Measurements from ENCODE around the gene RFTN1.
A peak's percentile ranks its signal among the peaks of the same experiment; 100 is the strongest.

Gene RFTN1, protein sequence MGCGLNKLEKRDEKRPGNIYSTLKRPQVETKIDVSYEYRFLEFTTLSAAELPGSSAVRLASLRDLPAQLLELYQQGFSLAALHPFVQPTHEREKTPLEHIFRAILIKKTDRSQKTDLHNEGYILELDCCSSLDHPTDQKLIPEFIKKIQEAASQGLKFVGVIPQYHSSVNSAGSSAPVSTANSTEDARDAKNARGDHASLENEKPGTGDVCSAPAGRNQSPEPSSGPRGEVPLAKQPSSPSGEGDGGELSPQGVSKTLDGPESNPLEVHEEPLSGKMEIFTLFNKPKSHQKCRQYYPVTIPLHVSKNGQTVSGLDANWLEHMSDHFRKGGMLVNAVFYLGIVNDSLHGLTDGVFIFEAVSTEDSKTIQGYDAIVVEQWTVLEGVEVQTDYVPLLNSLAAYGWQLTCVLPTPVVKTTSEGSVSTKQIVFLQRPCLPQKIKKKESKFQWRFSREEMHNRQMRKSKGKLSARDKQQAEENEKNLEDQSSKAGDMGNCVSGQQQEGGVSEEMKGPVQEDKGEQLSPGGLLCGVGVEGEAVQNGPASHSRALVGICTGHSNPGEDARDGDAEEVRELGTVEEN

DNA sequence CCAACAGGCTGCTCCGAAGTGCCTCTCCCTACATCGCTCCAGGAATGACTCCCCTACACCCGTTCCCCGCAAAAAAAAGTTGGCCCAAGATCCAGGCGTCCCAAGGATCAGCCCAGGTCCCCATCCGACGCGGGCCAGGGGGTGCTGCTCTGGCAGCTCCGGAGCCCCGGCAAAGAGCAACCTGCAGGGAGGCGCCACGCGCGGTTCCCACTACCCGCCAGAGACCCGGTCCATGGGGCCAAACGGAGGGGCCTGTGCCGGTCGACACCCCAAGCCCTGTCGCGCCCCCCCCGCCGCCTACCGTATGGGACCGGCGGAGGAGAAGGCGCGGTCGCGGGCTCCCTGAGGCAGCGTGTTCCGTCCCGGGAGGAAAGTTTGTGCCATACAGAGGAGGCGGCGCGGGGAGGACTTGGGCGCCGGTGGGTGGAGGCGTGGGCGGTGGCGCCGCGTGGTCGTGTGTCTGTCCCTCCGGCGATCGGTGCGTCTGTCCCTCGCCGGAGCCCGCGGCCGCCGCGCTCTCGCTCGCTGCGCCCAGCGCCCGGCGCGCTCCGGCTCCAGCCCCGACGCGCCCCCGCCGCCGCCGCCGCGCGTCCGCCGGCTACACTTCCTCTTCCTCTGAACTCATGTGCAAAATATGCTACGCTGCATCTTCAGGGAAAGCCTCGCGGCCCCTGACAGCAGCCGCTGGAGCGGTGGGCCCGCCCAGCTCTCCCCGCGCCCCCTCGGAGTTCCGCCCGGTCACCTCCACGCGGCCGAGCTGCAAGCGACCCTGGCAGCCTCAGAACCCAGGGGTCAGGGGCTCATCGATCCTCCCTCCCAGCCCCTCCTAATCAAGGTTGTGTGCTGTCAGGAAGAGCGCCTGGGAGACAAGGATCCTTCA, at the start of gene RFTN1:
Gene RFTN1, minus strand, starts transcription at position 559 of the 880 bp plus-strand sequence. CDS start 19,830 bp downstream, outside the sequence.
- peak; percentile 17 to 23 for DNase-seq (ENCODE audit: low read depth in 2 of 2)

DNA sequence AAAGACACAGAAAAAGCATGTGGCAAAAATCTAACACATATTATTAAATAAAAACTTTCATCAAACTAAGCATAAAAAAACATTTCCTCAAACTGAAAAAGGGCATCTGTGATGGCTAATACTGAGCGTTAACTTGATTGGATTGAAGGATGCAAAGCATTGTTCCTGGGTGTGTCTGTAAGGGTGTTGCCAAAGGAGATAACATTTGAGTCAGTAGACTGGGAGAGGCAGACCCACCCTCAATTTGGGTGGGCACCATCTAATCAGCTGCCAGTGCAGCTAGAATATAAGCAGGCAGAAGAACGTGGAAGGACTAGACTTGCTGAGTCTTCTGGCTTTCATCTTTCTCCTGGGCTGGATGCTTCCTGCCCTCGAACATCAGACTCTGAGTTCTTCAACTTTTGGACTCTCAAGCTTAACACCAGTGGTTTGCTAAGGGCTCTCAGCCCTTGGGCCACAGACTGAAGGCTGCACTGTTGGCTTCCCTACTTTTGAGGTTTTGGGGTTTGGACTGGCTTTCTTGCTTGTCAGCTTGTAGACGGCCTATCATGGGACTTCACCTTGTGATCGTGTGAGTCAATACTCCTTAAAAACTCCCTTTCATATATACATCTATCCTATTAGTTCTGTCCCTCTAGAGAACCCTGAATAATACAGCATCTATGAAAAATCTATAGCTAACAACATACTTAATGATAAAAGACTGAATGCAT, 46.3 kb upstream of the RFTN1 start:
- DNase-seq (ENCODE audit: low read depth in 2 of 2) = no peak

DNA sequence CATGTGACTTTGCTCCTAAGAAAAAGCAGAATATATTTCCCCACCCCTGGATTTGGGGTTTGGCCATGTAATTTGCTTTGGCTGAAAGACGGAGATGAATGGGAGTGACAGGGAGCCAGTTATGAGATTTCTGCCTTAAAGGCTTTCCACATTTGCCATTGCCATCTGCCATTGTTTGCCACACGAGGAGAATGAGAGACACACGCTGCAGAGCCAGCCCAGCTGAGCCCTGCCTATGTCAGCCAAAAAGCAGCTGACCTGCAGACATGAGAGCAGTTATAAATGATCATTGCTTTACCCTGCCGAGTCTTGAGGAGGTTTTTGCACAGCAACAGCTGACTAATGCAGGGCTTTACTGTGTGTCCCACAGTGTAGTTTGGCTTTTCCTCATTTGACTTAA, 40.6 kb upstream of the RFTN1 start:
- no peak for DNase-seq (ENCODE audit: low read depth in 2 of 2)

DNA sequence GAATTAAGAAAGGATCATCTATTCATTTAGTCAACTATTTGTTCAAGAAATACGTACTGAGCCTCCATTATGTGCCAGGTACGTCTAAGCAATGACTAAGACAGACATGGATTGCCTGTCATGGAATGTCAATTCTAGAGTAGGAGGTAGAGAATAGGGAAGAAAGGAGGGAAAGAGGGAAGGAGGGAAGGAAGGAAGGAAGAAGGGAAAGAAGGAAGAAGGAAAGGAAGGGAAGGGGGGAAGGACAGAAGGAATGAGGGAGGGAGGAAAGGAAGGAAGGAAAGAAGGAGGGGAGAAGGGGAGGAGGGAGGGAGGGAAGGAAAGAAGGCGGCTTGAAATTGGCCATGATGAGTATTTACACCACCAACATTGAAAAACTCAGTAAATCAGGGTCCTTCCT, 39.3 kb upstream of the RFTN1 start:
- DNase-seq (ENCODE audit: low read depth in 2 of 2) = no peak

DNA sequence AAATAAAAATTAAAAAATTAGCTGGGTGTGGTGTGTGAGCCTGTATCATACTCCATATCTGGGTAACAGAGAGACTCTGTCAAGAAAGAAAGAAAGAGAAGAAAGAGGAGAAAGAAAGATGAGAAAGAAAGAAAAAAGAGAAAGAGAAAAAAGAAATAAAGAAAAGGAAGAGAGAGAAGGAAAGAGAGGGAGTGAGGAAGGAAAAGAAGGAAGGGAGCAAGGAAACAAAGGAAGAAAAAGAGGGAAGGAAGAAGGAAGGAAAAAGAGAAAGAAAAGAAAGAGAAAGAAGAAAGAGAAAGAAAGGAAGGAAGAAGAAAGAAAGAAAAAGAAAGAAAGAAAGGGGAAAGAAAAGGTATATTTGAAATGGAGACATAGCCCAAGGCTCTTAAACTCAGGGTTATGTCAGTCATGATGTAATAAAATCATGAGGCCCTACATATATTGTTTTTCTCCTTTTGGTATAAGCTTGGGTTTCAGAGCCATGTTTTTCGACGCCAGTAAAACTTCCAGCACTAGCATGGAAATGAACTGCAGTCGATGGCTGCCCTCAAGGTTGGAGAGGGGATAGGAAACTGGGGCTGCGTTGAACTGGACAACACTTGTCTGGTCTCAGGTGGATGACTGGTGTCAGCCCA, 38.0 kb upstream of the RFTN1 start:
- no peak for DNase-seq (ENCODE audit: low read depth in 2 of 2)

DNA sequence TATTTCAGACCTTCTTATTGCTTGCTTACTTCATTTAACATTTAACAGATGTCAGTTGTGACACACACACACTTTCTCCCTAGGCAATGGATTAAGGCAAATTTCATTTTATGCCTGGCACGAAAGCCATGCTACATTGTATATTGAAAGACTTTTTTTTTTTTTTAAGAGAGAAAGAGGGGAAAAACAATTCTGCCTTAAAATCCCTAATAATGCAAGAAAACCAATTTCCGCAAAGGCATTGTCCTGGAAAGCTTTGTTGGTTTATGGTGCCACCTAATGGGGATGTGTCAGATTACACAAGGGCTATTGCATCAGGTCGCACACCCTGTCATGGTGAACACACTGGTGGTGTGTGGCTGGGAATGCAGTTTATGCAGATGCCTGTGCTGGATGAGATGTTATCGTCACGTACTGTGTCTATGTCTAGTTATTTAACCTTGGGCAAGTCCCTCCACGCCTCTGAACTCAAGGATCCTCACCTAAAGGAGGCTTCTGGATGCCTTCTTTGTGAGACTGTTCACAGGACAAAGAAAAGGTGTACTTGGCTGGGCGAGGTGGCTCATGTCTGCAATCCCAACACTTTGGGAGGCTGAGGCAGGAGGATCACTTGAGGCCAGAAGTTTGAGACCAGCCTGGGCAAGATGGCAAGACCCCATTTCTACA, 37.3 kb upstream of the RFTN1 start:
- DNase-seq (ENCODE audit: low read depth in 2 of 2) = peak; percentile 47 to 50

DNA sequence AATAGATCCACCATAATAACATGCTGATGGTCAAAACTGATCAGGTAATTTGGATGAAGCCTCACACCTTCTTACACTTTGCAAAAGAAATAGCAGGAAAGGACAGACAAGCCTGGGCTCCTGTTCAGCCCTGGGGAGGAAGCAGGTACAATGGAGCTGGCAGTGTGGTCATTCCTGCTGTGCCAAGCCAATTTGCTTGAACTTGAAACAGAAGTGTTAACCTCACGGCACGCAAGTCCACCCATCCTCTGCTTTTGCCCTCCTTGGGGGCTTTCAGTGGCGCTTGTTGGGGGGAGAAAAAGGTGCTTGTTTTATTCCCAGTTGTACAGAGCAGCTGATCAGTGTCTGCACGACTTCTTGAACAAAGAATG, 36.8 kb upstream of the RFTN1 start:
- DNase-seq (ENCODE audit: low read depth in 2 of 2) = no peak

DNA sequence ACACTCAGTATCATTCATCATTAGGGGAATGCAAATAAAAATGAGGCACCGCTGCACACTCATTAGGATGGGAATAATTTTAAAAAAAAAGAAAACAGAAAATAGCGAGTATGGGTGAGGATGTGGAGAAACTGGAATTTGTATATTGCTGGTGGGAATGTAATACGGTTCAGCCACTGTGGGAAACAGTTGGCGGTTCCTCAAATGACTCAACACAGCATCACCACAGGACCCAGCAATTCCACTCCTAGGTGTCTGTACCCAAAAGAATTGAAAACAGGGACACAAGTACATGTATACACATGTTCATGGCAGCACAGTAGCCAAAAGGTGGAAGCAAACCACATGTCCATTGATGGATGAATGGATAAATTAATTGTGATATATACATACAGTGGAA, 35.2 kb upstream of the RFTN1 start:
- no peak for DNase-seq (ENCODE audit: low read depth in 2 of 2)

DNA sequence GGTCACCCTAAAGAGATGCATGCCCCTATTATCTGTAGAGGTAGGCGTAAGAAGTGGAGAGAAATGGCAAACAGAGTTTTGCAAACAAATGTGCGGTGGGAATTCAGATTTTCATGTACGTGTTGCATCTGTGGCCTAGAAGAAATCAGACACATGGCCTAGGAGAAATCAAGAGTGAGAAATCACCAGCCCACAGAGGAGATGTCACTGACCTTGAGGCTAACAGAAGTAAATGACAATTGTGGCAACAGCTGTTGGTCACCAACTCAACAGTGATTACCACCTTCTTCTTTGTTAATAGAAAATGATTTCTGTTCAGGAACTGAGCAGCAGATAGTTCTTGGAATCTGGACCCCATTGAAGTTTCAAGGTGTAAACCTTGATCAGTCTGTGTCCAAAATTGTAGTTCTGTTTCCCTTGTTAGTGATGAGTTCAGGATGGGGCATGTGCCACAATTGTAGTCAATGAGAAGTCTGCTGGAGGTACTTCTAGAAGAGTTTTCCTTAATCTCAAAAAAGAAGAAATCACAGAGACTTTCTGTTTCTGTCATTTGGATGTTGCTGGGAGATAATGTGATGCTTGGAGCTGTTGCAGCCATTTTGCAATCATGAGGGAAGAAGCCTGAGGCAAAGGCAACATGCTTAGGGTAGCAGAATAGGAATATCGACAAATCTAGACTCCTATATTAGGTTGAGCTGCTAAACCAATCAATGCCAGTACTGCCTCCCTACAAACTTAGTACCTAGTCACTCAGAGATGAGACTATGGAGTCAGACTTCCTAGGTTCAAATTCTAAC, 34.3 kb upstream of the RFTN1 start:
- no peak for DNase-seq (ENCODE audit: low read depth in 2 of 2)

DNA sequence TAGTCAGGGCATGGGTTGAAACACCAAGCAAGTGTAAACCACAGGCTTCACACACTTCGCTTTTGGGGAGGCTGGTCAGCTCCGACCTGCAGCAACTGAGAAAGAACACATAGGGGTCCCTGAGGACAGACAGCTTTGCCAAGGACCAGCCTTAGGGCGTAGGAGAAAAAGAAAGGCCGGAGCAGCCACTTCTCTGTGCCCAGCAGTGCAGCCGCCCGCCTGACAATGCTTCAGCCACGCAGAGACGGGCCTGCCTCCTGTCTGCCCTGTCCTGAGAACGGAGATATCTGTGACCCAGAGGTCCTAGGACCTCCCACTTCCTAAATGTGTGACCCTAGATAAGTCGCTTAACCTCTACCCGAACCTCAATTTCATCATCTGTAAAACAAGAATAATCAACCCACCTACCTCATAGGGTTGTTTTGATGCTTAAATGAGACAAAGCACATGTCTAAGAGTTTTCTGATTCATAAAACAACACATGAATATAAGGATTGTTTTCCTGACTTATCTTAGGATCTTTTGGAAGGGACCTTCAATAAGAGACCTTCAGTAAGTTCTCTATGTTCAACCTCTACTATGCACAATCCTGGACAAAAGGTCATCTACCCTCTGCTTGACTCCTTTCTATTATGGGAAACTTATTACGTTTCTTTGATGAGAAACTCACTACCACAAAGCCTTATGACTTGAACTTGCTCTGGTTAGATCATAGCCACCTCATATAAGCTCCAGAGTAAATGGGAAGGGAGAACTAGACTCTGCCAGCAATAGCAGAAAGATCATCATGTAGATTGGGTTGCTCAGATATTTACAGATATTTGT, 32.9 kb upstream of the RFTN1 start:
- no peak for DNase-seq (ENCODE audit: low read depth in 2 of 2)

DNA sequence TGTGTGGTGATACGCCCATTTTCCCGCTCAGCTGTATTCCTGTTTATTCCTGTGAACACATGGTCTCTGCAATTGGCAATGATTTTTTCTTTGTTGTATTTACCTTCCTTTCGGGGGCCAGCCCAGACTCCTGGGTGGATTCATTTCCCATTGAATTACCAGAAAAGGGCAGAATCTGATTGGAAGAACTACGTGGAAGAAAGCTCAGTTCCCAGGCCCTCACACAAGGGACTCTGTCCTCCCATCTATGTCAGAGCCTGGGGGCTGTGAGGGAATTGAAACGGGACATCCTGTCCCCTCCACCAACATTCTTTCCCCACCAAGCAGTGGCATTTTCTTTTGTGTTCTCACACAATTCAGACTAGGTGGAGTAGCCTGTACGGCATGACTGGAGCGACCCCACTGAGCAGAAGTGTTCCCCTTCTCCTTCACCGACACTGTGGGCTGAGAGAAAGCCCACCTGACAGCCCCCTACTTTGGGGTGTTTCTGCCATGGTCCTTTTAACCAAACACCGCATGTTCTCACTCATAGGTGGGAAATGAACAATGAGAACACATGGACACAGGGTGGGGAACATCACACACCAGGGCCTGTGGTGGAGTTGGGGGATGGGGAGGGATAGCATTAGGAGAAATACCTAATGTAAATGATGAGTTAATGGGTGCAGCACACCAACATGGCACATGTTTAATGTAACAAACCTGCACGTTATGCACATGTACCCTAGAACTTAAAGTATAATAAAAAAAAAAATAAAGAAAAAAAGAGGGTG, 32.1 kb upstream of the RFTN1 start:
- no peak for DNase-seq (ENCODE audit: low read depth in 2 of 2)

DNA sequence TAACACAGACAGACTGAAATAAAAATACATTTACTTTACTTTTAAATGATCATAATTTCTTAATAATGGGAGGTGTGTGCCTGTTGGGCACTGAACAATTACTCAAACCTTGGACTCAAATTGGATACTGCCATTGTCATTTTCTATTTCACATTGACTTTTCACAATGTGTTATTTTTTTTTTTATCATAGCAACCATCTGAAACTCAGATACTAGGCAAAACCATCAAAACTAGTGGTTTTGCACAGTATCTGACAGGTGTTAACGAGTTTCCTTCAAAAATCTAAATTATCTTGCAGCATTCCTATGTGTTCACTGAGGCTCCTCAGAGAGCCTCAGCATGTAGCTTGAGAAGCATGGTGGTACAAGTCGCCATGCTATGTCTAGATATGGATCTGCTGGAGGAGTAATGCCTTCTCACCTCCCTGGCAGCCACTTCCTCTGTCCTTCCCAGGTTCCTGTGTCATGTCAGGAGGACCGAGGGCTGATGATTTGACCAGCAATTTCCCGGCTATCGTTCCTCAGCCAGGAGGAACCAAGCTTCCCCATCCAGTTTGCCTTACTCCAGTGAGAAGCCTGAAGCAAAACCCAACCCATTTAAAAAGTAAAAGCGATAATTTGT, 29.9 kb upstream of the RFTN1 start:
- no peak for DNase-seq (ENCODE audit: low read depth in 2 of 2)

DNA sequence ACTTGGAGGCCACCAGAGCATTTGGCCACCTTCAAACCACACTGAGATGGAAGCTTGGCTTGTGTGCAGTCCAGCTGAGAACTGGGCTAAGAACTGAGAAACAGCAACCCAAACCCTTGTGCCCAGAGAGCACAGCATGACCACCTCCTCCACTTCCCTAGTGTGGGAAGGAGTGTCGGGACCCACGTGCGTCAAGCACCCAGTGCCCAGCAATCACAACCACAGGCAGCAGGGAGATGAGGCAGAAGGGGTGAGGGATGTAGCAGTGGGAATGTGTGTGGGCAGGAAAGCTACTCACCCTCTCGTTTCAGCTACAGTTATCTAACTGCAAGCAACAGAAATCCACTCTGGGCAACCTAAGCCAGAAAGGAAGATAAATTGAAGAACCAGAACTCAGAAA, 25.0 kb upstream of the RFTN1 start:
- no peak for DNase-seq (ENCODE audit: low read depth in 2 of 2)

DNA sequence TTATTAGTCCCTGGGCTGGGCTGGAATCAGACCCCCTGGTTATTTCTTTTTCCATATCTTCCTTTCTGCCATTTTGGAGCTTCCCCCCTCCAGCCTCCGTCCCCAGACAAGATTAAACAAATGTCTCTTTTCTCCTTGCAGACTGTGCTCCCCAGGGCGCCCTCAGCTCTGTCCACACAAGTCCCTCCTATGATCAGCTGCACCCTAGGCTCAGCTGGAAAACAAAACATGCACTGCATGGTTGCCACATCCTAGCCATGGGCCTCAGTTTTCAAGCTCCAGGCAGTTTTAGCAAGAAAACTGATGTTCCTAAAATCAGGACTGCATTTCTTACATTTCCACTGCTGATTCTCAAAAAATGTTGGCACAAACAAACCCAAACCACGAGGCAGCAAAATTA, 23.5 kb upstream of the RFTN1 start:
- no peak for DNase-seq (ENCODE audit: low read depth in 2 of 2)

DNA sequence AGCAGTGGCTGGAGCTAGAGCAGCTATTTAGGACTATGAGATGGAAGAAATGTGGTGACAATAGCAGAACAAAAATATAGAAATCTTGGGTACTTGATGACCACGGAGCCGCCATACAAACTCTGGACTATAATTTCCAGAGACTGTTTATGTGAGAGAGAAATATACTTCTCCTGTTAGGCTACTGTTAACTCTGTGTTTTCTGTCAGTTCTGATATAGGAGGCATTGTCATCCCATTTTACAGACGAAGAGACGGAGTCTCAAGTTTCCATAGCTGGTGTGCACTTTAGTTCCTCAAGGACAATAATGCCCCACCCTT, 22.8 kb upstream of the RFTN1 start:
- DNase-seq (ENCODE audit: low read depth in 2 of 2) = no peak

DNA sequence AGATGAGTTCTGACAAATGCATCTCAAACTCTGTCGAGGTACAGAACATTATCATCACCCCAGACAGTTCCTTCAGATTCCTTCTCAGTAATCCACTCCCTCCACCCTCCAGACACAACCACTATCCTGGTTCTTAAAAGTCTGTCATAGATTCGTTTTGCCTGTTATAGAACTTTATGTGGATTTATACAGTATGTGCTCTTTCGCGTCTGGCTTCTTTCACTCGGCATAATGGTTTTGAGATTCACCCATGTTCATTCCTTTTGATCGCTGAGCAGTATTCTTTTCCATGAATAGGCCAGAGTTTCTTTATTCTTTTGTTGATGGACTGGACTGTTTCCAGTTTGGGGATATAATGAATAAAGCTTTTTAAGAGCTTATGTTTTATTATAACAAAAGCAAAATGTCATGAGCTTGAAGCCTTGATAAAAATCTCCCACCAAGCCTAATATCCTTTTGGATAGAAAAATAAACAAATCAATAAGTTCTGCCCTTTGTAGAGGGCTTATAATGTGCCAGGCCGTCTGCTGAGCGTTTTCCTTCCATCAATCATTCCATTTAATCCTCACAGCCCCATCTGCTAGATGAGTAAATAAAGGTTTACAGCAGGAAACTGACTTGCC, 21.3 kb upstream of the RFTN1 start:
- no peak for DNase-seq (ENCODE audit: low read depth in 2 of 2)

DNA sequence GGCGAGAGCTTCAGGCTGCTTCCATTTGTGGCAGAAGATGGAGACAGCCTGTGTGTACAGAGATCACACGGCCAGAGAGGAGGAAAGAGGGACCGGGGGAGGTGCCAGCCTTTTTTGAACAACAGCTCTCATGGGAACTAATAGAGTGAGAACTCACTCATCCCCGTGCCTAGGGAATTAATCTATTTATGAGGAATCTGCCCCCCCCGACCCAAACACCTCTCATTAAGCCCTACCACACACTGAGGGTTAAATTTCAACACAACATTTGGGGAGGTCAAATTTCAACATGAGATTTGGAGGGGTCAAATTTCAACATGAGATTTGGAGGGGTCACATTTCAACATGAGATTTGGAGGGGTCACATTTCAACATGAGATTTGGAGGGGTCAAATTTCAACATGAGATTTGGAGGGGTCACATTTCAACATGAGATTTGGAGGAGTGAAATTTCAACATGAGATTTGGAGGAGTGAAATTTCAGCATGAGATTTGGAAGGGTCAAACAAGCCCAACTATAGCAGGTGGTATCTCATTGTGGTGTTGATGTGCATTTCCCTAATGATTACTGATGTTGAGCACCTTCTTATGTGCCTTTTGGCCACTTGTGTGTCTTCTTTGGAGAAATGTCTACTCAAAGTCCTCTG, 20.6 kb upstream of the RFTN1 start:
- DNase-seq (ENCODE audit: low read depth in 2 of 2) = no peak
